ENCODE measurements around the gene UTRN. TPM values are rescaled to one million over a fixed set of nuclear protein-coding genes. Genes with fewer than 3 reads are reported as not detected.

The UTRN gene
- total RNA-seq, 4 donors from 2014 or later = 383 to 473 (median 415) TPM

GRCh38 chr6:144248476-144249301 lies 36.4 kb upstream of the UTRN start:
- Histone ChIP-seq H3K27ac (no peak overlapping the region), H3K4me3 (replicated peaks in 1 of 3) (no peak overlapping the region), H3K36me3 (no peaks in the 10 kb centered on the region), H3K9me3 (no peaks in the 10 kb centered on the region), H3K4me1 (no peaks in the 10 kb centered on the region), H3K27me3 (no peaks in the 10 kb centered on the region)
- TF ChIP-seq POLR2A (IDR thresholded peaks at IDR 0.05) = no peak
- no peak for TF ChIP-seq CTCF (IDR thresholded peaks at IDR 0.05)
- intact Hi-C loops (cut with DNase I) = no loop called here
- no peak for DNase-seq
- WGBS, 2 donors = 68 to 83% methylated on average over 3 of the region's 3 CpGs

- WGBS, 2 donors = 82 to 83% methylated on average over 3 of the region's 3 CpGs
- no peaks in the 10 kb centered on the region for H3K9me3 ChIP-seq
- no peak for TF ChIP-seq POLR2A (IDR thresholded peaks at IDR 0.05)
- no peak for TF ChIP-seq CTCF (IDR thresholded peaks at IDR 0.05)
These were observed 34.9 kb upstream of the UTRN start for GRCh38 chr6:144250276-144250675.

GRCh38 chr6:144252259-144252658 lies 32.9 kb upstream of the UTRN start:
- Histone ChIP-seq H3K36me3 (no peaks in the 10 kb centered on the region), H3K9me3 (no peaks in the 10 kb centered on the region), H3K27ac (no peak overlapping the region), H3K27me3 (no peaks in the 10 kb centered on the region), H3K4me1 (no peaks in the 10 kb centered on the region), H3K4me3 (replicated peaks in 1 of 3) (no peak overlapping the region)
- DNase-seq = no peak
- intact Hi-C loops (cut with DNase I) = no loop called here
- TF ChIP-seq CTCF (IDR thresholded peaks at IDR 0.05) (no peak), POLR2A (IDR thresholded peaks at IDR 0.05) (no peak)

More at GRCh38 chr6:144250276-144250675, 34.9 kb upstream of the UTRN start:
- DNase-seq = no peak
- Histone ChIP-seq H3K27ac (no peak overlapping the region), H3K36me3 (no peaks in the 10 kb centered on the region), H3K4me3 (replicated peaks in 1 of 3) (no peak overlapping the region), H3K4me1 (no peaks in the 10 kb centered on the region), H3K27me3 (no peaks in the 10 kb centered on the region)
- intact Hi-C loops (cut with DNase I) = no loop called here

GRCh38 chr6:144259986-144260385 lies 25.1 kb upstream of the UTRN start:
- no peak for DNase-seq
- intact Hi-C loops (cut with DNase I) = no loop called here
- Histone ChIP-seq H3K4me1 (peaks cover 11 to 12% of the 10 kb centered on the region in 2 donors), H3K27me3 (no peaks in the 10 kb centered on the region), H3K27ac (no peak overlapping the region), H3K4me3 (replicated peaks in 1 of 3) (no peak overlapping the region), H3K9me3 (no peaks in the 10 kb centered on the region), H3K36me3 (no peaks in the 10 kb centered on the region)
- TF ChIP-seq POLR2A (IDR thresholded peaks at IDR 0.05) (no peak), CTCF (IDR thresholded peaks at IDR 0.05) (no peak)
- 51 to 60% methylated on average over 2 of the region's 2 CpGs for WGBS, 2 donors

All from thyroid gland (tissue), 4 donors.